Measurements from ENCODE around the gene TOP3B.
A peak's percentile ranks its signal among the peaks of the same experiment; 100 is the strongest.

TOP3B gene

GRCh38 chr22:21982338-21982965, at the start of gene TOP3B:
TOP3B (minus strand) TSS chr22:21982787; CDS start chr22:21975709, 7,078 bp downstream.
- peak; percentile 67 for DNase-seq (ENCODE audit: low spot score)

- no peak for DNase-seq (ENCODE audit: low spot score)
These were observed 48.8 kb upstream of the TOP3B start for GRCh38 chr22:22031183-22031945.

GRCh38 chr22:22030493-22031182, 48.1 kb upstream of the TOP3B start:
- DNase-seq (ENCODE audit: low spot score): no peak

GRCh38 chr22:22027955-22028354, 45.4 kb upstream of the TOP3B start:
- no peak for DNase-seq (ENCODE audit: low spot score)

DNA sequence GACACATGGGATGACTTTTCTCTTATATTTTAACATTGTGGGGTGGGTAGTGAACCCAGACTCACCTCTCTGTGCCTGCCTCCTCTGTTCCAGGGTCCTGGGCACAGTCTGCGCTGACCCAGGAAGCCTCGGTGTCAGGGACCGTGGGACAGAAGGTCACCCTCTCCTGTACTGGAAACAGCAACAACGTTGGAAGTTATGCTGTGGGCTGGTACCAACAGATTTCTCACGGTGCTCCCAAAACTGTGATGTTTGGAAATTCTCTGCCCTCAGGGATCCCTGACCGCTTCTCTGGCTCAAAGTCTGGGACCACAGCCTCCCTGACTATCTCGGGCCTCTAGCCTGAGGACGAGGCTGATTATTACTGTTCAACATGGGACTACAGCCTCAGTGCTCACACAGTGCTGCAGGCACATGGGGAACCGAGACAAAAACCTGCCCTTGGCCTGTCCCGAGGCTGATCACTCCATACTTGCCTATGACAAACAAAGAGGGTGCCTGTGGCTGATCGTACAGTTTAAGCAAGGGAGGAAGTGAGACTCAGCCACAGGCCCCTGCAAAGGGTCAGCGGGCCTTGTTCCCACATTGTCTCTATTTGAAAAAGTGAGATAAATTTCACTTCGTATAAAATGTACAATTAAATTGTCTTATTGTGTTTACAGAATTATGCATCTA, 43.7 kb upstream of the TOP3B start:
- no peak for DNase-seq (ENCODE audit: low spot score)

- DNase-seq (ENCODE audit: low spot score): no peak
These were observed 43.0 kb upstream of the TOP3B start for GRCh38 chr22:22025320-22026156.

DNA sequence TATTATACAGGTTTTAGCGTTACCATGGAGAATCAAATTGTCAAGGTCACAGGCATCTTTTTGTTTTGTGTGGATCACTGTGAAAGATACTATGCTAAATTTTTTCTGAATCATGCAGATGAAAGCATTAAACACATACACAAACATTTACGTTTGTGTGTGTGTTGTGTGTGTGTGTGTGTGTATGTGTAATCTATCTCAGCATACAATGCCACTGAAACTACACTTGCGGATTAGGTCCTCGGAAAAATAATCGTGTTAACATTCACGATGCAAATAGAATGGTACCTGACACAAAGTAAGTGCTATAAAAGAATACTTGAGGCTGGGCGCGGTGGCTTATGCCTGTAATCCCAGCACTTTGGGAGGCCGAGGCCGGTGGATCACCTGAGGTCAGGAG, 41.9 kb upstream of the TOP3B start:
- no peak for DNase-seq (ENCODE audit: low spot score)

DNA sequence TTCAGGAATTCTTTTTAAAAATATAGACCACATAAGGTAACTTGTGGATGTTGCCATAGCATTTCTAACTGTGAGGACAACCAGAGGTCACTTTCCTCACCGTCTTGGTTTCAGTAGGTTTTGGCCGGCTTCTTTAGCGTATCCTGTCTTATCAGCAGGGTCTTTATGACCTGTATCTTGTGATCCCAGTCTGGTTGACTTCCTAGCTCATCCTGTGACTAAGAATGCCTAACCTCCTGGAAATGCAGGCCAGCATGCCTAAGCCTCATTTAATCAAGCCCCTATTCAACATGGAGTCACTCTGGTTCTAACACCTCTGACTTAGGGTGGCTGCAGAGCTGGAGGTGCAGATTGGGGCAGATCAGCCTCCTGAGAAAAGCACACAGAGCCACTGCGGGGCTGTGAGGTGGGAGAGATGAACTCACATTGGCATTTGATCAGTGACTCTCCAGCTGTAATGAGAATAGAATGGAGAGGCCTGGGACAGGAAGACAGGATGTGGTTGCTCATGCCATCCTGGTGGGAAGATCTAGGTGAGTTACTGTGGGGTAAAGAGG, 41.1 kb upstream of the TOP3B start:
- DNase-seq (ENCODE audit: low spot score): no peak

GRCh38 chr22:22022947-22023534, 40.5 kb upstream of the TOP3B start:
- no peak for DNase-seq (ENCODE audit: low spot score)

- no peak for DNase-seq (ENCODE audit: low spot score)
These were observed 39.8 kb upstream of the TOP3B start for GRCh38 chr22:22022255-22022840.

GRCh38 chr22:22021162-22021750, 38.7 kb upstream of the TOP3B start:
- DNase-seq (ENCODE audit: low spot score): no peak

- no peak for DNase-seq (ENCODE audit: low spot score)
These were observed 37.9 kb upstream of the TOP3B start for GRCh38 chr22:22020425-22020852.

DNA sequence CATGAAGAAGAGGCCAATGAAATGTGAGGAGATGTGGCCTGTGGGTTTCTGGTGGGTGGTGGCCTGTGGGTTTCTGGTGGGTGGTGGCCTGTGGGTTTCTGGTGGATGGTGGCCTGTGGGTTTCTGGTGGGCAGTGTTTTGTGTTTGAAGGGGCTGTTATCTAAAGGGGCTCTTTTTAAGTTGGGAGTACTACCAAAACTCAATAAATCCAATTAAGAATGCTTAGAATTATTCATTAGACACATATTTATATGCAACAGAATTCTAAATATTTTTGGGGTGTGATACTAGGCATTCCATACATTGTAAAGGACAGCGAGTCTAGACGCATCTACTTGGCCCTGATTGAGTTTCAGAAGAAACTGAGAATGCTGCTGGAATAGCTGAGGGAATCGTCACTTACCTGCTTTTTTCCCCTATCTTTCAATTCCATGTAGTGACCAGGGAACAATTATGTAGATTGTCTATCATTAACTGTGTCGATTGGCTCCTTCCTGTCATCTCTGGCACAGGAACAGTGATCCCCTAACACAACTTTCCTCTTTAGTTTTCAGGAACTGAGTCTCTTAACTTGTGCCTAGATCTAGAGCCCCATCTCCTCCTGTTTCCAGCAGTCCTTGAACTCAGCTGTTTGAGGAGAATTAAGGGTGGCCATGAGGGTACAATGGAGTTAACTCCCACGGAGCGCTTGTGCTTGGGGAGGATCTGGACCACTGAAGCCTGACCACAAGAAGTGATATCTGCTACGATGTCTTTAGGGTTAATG, 37.3 kb upstream of the TOP3B start:
- no peak for DNase-seq (ENCODE audit: low spot score)

- no peak for DNase-seq (ENCODE audit: low spot score)
These were observed 36.5 kb upstream of the TOP3B start for GRCh38 chr22:22018825-22019658.

DNA sequence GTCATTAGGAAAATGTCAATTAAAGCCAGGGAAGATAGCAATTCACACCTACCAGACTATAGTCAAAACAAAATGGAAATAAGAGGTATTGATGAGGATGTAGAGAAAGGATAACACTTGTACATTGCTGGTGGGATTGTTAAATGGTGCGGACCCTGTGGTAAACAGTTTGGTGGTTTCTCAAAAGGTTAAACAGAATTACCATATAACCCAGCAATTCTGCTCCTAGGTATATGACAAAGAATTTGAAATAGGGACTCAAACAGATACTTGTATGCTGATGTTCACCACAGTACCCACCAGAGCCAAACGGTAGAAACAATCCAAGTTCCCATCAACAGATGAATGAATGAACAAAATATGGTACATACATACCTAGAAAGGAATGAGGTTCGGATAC, 33.0 kb upstream of the TOP3B start:
- DNase-seq (ENCODE audit: low spot score): no peak

DNA sequence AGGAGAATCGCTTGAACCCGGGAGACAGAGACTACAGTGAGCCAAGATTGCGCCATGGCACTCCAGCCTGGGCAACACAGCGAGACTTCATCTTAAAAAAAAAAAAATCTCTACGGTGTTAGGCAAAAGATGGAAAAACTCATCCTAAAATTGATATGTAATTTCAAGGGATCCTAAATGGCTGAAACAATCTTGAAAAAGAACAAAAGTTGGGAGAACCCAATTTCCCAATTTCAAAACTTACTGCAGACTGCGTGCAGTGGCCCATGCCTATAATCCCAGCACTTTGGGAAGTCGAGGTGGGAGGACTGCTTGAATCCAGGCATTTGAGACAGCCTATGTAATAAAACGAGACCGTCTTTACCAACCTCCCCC, 31.7 kb upstream of the TOP3B start:
- no peak for DNase-seq (ENCODE audit: low spot score)

DNA sequence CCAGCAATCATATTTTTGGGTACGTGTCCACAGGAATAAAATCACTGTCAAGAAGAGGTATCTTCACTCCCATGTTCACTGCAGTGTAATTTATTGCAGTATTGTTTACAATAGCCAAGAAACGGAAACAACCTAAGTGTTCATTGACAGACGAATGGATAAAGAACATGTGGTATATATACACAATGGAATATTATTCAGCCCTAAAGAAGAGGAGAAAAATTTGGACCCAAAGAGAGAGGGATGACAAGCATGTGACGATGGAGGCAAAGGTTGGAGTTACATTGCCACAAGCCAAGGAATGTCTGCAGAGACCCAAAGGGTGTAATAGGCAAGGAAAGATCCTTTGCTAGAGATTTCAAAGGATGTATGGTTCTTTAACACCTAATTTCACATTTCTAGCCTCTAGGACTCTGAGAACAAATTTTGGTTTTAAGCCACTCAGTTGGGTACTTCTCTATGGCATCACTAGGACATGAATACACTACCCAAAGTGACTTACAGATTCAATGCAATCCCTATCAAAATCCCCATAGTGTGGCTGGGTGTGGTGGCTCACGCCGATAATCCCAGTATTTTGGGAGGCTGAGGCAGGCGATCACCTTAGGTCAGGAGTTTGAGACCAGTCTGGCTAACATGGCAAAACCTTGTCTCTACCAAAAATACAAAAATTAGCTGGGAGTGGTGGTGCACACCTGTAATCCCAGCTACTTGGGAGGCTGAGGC, 31.1 kb upstream of the TOP3B start:
- no peak for DNase-seq (ENCODE audit: low spot score)

DNA sequence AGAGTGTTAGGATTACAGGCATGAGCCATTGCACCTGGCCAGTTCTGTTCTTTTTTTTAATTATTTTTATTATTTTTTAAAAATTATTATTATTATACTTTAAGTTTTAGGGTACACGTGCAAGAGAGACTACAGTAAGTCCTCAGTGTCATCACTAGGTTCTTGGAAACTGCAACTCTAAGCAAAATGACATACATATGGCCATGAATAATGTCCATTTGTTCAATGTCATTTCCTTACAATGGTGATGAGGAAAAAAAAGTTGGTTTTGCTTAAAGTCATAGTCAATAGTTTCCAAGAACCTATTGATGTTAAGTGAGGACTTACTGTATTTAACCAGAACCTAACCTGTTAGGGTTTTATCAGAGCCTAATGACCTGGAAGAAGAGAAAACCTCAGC, 29.4 kb upstream of the TOP3B start:
- no peak for DNase-seq (ENCODE audit: low spot score)
